Measurements from ENCODE around the gene MACF1.

MACF1 gene

DNA sequence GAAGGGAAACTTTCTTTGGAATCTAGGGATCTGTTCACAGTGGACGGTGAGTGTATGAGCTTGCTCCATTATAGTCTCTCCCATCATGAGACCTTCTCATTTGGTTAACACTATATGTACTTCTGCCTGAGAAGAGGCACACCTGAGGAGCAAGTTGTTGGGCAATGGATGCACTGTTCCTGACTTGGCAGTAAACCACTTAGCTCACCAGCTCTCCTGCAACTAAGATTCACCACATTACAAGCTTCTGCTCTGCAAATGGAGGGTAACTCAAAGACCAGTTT, 10.2 kb downstream of the MACF1 start:
- DNase-seq (ENCODE audit: low read depth), result no peak

DNA sequence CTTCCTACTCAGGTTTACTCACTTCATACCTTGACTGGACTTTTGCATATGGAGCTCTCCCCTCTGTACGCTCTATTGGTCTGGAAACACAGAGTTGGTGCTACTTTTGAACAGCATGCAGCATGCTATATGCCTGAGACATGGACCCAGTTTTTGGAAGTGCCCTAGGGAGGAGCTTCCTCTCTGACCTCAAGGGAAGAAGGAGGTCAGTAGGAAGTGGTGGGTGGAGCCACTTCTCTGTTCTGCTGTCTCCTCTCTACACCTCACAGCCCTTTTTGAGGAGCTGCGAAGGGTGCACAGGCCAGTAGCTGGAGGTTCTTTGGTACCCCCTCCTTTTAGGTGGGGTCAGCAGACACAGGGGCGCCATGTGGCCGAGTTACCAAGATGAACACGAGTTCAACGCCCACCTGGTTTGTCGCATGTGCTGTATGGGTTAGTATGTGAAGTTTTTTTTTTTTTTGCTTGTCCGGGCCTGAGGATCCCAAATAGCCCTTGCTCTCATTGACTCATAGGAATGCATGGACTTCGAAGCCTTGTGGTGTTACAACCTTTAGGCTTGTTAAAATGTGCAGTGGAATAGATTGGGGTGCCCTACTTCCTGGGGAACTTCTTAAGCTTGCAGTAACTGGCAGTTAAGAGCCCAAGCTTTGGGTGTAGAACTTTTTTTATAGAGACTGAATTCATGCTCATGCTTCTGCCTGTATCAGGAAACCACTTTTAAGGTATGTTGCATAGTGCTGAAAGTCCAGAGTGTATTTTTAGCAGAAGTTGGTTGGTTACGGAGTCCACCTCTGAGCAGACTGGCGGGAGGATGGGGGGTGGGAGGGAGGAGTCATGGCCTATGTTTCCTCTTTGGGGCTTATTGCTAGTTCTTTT, 10.7 kb downstream of the MACF1 start:
- DNase-seq (ENCODE audit: low read depth), result peak; percentile 28

DNA sequence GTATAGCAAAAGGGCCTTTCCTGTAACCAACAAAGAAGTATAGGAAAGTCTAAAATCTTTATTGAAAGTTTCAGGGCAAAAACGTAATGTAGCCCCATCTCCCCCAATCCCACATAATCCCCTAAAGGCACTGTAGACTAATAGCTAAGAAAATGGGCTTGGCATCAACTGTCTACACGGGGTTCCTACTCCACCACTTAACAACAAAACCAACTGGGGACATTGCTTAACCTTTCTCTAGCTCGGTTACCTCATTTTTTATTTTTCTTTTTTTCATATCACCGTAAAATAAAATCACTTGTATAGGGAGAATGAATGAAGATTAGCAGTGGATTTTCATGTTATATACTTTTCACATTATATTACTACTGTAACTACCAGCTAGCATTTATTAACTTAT, 12.3 kb downstream of the MACF1 start:
- DNase-seq (ENCODE audit: low read depth), result no peak

DNA sequence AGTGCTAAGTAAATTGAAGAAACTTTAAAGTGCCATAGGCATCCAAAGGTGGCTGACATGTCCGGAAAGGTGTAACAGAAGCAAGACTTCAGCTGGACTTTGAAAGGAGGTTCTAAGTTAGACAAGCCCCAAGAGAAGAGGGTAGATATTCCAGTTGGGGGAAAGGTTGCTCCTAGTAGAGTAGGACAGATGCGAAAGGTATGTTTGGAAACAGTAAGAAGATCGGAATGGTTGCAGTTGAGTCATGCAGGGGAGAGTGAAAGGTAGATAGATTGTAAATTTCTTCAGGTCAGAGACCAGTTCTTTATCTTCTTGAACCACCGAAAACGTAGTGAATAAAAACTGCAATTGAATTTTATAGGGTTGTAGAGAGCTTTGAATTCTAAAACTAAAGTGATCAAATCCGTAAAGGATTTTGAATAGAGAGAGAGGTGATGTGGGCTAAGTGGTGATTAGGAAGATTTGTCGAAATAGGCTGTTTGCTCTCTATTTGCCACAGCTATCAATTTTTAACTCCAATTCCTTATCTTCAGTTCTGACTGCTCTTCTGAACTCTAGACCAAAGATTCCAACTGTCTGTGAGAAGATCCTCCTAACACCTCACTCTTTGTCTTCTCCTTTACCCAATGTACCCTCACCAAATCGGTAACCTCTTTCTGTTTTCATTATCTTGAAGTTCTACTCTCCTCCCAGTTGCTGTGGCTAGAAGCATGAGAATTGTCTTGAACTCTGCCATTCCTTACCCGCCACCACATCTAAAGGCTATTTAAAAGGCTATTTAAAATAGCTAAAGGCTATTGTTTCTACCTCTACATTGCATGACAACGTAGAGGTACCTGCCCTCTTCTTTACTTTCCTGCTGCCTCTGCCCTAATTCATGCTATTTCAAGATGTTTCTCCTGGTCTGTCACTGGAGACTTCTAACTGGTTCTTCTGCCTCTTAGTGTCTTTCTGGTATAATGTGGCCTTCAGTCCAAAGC, 16.7 kb downstream of the MACF1 start:
- DNase-seq (ENCODE audit: low read depth), result no peak

DNA sequence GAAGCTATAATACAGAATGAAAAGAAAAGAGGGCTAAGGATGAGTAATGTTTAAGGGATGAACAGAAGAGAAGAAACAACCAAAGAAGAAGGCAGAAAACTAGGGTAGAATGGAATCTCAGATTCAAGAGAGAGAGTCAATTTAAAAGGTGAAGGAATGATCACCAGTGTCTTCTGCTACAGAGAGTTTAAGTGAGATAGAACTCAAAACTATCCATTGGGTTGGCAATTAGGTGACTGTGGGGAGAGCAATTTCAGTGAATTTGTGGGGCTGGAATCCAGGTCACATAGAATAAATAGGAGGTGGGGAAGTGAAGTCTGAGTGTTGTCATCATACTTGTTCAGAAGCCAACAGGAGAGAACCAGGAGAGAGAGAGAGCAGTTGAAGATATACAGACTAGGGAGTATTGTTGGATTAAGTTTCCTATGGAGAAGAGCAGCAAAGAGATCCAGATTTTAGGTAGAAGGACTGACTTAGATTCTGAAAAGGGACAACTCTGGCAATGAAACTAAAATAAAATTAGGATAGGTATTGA, 19.9 kb downstream of the MACF1 start:
- peak; percentile 50 for DNase-seq (ENCODE audit: low read depth)

GRCh38 chr1:39226836-39227235, 22.3 kb downstream of the MACF1 start:
- DNase-seq (ENCODE audit: low read depth), result no peak

DNA sequence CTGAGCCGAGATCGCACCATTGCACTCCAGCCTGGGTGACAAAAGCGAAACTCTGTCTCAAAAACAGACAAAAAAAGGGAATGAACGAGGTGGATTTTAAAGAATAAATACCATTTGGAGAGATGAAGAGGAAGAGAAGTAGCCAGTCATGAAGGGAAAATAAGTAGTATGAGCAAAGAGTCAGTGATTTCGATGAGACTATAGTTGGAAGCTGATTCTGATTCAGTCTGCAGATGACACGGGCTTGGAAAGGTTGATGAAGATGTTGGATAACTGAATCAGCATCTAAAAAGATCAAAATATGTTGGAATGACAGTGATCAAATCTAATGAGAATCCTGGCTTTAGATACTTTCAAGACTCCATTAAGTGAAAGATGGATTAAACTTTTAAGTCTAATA, 23.8 kb downstream of the MACF1 start:
- DNase-seq (ENCODE audit: low read depth), result no peak

GRCh38 chr1:39229504-39229903, 25.0 kb downstream of the MACF1 start:
- DNase-seq (ENCODE audit: low read depth), result no peak

GRCh38 chr1:39230261-39231190, 26.0 kb downstream of the MACF1 start:
- DNase-seq (ENCODE audit: low read depth), result peak; percentile 8

DNA sequence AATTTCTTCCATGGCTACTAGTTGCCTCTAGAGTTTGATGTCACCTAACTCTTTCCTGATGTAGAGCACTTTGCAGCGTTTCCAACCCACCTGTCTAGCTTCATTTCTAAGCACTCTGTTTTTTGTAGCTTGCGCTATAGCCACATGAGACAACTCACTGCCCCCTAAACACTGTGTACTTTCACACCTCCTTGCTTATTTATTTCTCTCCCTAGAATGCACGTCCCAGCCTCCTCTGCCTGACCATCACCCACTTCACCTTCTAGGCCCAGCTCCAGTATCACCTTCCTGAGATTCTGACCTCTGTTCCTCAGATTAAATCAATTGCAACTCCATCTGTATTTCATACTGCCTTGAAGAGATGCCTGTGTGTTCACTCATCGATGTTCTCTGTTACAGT, 32.5 kb downstream of the MACF1 start:
- DNase-seq (ENCODE audit: low read depth), result no peak

- peak; percentile 88 for DNase-seq (ENCODE audit: low read depth)
Measured at GRCh38 chr1:39238476-39238875, 34.0 kb downstream of the MACF1 start.

GRCh38 chr1:39239968-39240367, 35.5 kb downstream of the MACF1 start:
- no peak for DNase-seq (ENCODE audit: low read depth)

GRCh38 chr1:39243302-39243701, 38.8 kb downstream of the MACF1 start:
- DNase-seq (ENCODE audit: low read depth), result no peak

GRCh38 chr1:39250460-39251240, 46.2 kb downstream of the MACF1 start:
- DNase-seq (ENCODE audit: low read depth), result peak; percentile 55

DNA sequence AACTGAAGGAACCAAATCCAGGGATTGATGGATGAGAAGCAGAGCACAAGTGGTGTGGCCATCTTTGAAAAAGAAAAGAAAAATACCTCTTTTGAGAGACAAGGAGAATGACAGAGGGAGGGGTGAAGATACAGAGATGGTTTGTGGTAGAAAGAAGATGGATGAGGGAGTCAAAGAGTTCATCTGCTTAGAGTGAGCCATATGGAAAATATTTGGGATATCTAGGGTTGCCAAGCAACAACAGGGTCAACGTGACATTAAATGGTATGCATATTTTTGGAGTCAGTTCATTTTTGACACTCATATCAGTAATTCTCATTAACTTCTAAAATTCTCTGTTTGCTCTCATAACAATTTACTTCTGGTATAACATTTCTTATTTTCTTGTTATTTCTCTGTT, 50.7 kb downstream of the MACF1 start:
- peak; percentile 40 for DNase-seq (ENCODE audit: low read depth)

GRCh38 chr1:39258146-39258924, 53.8 kb downstream of the MACF1 start:
- peak; percentile 54 for DNase-seq (ENCODE audit: low read depth)

DNA sequence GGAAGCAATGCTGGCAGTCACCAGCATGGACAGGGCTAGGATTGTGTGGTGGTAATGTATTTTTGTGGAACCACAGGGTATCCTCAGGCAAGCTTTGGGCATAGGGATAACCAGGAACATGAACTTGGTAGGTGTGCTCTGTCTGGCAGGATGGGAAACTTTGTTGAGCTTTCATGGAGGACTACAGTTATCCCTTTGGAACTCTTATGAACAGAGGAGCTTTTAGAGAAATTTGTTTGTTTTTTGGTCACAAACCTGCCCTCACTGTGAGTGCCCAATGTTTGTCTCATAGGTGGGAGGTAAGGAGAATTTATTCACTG, 54.4 kb downstream of the MACF1 start:
- DNase-seq (ENCODE audit: low read depth), result no peak

GRCh38 chr1:39261712-39262221, 57.3 kb downstream of the MACF1 start:
- DNase-seq (ENCODE audit: low read depth), result peak; percentile 70

DNA sequence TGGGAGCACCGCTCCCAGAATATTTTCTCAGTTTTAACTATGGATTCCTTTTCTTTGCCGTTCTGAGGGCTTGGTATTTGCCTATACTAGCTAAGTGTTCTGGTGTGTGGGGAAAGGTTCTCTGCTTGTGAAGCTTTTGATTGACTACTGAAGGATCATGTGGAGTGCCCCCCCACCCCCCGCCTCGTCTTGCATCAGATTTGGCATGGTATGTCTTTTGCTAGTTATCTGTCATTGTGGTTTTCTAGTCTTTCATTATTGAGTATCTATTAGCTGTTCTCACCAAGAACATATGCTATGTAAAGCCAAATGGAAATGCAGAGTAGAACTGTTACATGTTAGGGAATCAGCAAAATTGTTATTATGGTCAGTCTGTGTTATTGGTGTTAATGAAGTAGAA, 58.3 kb downstream of the MACF1 start:
- DNase-seq (ENCODE audit: low read depth), result peak; percentile 41

- DNase-seq (ENCODE audit: low read depth), result no peak
Measured at GRCh38 chr1:39266269-39266668, 61.8 kb downstream of the MACF1 start.
